ENCODE data around the gene RPAP3. TPM values are rescaled to one million over a fixed set of nuclear protein-coding genes. Genes with fewer than 3 reads are reported as not detected.

Gene RPAP3, protein sequence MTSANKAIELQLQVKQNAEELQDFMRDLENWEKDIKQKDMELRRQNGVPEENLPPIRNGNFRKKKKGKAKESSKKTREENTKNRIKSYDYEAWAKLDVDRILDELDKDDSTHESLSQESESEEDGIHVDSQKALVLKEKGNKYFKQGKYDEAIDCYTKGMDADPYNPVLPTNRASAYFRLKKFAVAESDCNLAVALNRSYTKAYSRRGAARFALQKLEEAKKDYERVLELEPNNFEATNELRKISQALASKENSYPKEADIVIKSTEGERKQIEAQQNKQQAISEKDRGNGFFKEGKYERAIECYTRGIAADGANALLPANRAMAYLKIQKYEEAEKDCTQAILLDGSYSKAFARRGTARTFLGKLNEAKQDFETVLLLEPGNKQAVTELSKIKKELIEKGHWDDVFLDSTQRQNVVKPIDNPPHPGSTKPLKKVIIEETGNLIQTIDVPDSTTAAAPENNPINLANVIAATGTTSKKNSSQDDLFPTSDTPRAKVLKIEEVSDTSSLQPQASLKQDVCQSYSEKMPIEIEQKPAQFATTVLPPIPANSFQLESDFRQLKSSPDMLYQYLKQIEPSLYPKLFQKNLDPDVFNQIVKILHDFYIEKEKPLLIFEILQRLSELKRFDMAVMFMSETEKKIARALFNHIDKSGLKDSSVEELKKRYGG
- total RNA-seq: 6.5 and 11.4 TPM in 2 replicates

DNA sequence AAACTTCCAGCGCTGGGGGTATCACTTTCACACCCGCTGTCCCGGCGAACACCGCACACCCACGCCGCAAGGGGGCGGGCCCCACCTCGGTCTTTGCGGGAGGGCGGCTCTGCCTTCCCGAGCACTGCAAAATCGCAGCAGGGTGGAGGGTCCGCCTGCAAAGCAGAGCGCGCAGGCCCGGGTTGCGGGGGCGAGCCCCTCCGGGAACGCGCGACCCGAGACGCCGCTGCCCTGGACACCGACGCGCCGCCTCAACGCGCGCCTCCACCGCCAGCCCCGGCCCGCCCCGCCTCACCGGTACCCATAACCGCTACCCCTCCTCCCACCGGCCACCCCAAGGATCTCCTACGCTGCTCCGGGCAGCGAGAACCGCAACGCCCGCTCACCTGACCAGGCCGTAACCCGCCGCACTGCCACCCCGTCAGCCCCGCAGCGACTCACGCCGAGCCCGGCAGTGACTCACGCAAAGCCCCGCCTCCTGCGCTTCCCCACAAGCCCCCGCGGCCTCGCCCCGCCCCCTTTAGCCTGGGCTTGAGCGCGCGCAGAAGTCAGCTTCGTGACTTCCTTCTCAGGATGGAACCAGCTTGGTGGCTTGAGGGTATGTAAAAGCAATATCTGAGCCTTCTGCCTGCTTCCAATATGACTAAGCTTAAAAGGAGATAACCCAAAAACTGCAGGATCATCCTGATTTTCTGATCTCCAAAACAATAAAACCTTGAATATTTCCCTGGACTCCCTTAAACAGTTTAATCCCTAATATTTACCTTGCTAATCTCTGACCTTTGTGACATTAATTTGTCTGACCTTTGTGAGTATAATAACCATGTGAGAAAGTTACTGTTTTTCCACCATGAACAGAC is at the start of gene RPAP3:
RPAP3 (minus strand) TSS at position 465 of the 860 bp plus-strand sequence. CDS start 3,190 bp downstream, outside the sequence.

DNA sequence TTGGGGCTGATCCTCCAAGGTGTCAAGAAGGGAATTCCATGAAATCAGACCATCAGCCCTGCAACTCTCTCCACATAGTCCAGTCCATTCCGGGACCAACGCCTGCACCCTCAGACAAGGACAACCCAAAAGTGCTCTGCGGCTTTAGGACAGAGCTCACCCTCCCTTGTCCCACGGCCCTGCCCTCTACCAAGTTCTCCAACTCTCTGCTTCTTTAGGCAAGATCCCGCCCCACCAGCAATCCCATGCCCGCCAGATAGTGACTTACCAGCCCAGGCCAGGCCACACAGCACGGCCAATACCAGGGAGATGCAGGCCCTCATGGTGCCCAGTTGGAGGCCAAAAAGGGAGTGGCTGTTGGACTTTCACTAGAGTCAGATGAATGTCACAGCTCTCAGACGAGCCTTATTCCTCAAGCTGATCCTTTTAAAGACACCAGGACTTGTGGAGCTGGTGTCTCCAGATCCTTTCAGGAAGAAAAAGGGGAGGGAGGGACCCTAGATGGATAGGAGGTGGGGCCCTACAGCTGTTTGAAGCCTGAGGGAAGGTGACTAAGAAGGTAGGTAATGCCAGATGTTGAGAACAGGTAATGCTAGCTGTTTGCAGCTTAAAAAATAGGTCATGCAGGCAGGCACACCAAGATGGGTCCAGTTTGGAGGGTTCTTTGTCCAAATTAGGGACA is 19.4 kb upstream of the RPAP3 start, which contains the start of gene ENDOU:
ENDOU (minus strand) TSS at position 400 of the 682 bp plus-strand sequence; CDS start at position 323, 77 bp downstream.

Other genes starting within 250 kb of the RPAP3 start
- not detected in 2 replicates for gene ENDOU, start 19.5 kb upstream of the RPAP3 start, total RNA-seq
- 2.1 and 16.1 TPM in 2 replicates for gene RAPGEF3, start 52.9 kb upstream of the RPAP3 start, total RNA-seq
- 5.2 and 26.1 TPM in 2 replicates for gene SLC48A1, start 67.2 kb upstream of the RPAP3 start, total RNA-seq
- 65.0 and 83.5 TPM in 2 replicates for gene HDAC7, start 113.9 kb upstream of the RPAP3 start, total RNA-seq
- gene VDR, start 199.0 kb upstream of the RPAP3 start, total RNA-seq: 1.3 and 1.6 TPM in 2 replicates

All from mesangial cell (primary cell).